Left renal cortex interstitium (tissue), 4 donors: ENCODE measurements around the gene TCEAL1. TPM values are rescaled to one million over a fixed set of nuclear protein-coding genes. Genes with fewer than 3 reads are reported as not detected.
A peak's percentile ranks its signal among the peaks of the same experiment; 100 is the strongest.
"Not testable (repeated sequence)": the region's sequence is repeated elsewhere in the genome, so short reads cannot be mapped to it uniquely, and the experiment has no call there.

ENCODE experiments used
- DNase-seq, 4 donors: peaks; one replicate each; pipeline ENCODE4 v3.0.0-alpha.2; 2013; ENCODE audit warnings: low read depth in 4 of 4, low spot score in 2 of 4, missing footprints in 1 of 4
- polyA plus RNA-seq, 4 donors: library from polyadenylated mRNA; unstranded; fragments of 120-200 nt; gene quantifications; one replicate each; pipeline ENCODE4 v1.2.1, GENCODE V29; 2013; ENCODE audit not compliant: insufficient read length in 4 of 4

Gene TCEAL1, protein sequence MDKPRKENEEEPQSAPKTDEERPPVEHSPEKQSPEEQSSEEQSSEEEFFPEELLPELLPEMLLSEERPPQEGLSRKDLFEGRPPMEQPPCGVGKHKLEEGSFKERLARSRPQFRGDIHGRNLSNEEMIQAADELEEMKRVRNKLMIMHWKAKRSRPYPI
- polyA plus RNA-seq = 10 to 100 TPM; 26.3 to 34.0 (median 30.3) TPM

DNA sequence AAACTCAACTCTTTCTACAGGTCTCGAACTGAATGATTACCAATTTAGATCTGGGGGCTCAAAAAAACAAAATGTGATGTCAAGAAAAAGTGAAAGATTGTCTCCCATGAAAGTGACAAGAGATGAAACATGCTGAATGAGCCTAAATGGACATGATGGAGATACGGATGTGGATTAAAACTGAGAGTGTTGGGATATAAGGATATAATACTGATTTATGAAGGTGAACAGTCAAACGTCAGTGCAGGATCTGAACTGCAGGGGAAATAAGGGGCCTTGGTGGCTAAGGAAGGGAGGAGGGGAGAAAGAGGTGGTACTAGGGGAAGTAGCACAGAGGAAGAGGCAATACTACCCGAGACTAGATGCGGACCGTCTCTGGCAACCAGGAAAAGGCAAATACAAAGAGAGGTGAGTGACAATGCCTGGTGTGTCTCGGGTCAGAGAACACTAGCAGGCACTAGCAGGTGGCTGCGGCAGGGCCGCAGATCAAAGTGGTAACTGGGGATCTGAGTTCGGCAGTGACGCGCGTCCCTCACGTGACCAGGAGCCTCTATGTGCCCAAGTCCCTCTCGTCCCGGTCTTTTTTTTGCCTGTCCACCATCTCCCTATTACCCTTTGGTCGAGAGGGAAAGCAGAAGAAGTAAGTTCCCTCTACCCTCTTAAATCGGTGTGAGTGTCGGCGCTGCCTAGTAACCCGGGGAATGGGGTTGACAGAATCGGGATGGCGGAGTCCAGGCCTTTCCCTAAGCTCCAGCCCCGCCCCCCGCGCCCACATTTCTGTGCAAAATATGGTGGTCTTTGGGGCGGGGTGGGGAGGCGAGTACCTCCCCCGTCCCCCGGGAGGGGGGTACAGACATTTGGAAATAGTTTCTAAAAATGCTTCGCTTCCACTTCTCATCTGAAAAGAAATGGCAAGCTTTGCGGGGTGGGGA is at the start of gene TCEAL1:
TCEAL1 (plus strand) TSS at position 590 of the 932 bp plus-strand sequence. CDS start 942 bp downstream, outside the sequence.
- DNase-seq = peak in 2 of 4 donors; percentile 37 to 58

DNA sequence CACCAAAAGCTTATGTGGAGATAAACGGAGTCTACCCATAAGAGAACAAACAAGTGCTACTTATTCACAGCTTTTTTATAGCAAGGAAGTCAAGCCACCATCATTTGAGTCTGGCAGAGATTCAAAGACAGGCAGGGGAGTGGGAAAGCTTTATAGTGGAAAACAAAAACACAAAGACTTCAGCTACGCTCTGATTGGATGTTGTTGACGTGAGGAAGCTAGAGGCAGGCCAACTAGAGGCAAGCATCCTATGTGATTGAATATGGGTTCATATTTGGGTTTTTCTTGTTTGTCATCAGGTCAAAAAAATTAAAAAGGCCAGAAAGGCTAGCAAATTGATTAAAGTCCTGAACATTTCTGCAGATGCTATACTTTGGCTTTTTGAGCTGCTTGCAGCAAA is 44.2 kb upstream of the TCEAL1 start:
- peak in 1 of 4 donors; percentile 6 for DNase-seq

- peak in 2 of 4 donors; percentile 13 to 19 for DNase-seq
Measured at GRCh38 chrX:103585411-103586313, 43.1 kb upstream of the TCEAL1 start, which contains the start of gene TCEAL4. TCEAL4 (plus strand) TSS chrX:103585515; CDS start chrX:103586676, 1,161 bp downstream.

- DNase-seq = no peak
Measured at GRCh38 chrX:103586314-103586646, 42.5 kb upstream of the TCEAL1 start.

- no peak for DNase-seq
Measured at GRCh38 chrX:103586659-103587058, 42.1 kb upstream of the TCEAL1 start.

- DNase-seq = not testable (repeated sequence)
Measured at GRCh38 chrX:103592295-103592694, 36.5 kb upstream of the TCEAL1 start.

GRCh38 chrX:103595202-103595601 is 33.6 kb upstream of the TCEAL1 start:
- DNase-seq = not testable (repeated sequence)

DNA sequence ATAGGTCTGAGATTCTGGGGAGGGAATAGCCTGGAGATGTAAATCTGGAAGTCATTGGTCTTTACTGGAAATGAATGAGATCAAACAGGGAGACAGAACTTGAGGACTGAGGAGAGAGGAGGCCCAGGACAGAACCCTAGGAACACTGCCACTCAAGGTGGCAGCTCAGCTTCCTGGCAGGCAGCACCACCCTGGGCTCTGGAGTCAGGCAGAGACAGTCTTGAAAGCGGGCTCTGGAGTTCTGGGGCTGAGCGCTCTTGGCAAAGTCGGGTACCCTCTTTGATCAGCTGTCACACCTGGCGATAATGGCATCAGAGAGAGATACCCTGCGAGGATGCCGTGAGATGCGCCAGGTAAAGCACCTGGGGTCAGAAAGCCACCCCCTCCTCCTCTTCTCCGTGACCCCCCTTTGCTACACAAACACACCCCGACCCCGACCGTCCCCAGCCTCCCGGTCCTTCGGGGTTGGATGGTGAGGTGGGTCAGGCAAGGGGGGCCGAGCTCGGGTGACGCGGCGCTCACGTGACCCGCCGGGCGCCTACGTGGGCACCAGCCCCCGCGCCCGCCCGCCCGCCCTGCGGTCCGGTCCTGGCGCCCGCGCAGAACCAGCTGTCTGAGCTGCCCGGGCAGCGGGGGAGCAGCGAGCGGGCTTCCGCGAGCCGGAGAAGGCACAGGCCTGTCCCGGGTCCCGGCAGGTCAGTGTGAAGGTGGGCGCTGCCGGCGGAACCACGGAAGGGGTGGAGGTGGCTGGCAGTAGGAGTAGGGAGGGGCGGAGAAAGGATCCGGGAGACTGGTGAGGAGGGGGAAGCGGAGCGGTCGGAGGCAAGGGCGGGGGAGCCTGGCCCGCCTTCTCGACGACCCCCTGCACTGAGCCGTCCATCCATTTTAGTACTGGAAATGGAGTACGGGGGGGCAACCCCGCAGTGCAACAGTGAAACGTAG is 21.1 kb upstream of the TCEAL1 start, which contains the start of gene TCEAL3:
TCEAL3 (plus strand) TSS at position 600 of the 942 bp plus-strand sequence. CDS start 1,102 bp downstream, outside the sequence.
- DNase-seq = peak in 1 of 4 donors; percentile 47

GRCh38 chrX:103608306-103608963 is 20.3 kb upstream of the TCEAL1 start:
- no peak for DNase-seq

DNA sequence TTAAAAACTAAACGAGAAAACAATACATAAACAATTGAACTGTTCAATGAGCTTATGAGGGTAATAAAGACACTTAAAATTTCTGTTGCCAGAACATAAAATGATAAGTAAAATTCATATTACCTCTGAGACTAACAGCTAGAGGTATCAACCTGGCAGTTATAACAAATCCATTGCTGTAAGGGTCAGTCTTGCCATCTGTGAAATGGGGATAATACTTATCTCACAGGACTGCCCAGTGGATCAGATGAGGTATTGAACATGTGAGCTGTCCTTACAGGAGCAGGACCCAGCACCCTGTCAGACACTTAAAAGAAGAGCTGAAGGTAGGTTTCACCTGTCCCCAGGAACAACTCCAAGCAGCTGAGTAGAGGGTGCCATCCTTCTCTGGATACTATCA is 18.5 kb upstream of the TCEAL1 start:
- DNase-seq = no peak

DNA sequence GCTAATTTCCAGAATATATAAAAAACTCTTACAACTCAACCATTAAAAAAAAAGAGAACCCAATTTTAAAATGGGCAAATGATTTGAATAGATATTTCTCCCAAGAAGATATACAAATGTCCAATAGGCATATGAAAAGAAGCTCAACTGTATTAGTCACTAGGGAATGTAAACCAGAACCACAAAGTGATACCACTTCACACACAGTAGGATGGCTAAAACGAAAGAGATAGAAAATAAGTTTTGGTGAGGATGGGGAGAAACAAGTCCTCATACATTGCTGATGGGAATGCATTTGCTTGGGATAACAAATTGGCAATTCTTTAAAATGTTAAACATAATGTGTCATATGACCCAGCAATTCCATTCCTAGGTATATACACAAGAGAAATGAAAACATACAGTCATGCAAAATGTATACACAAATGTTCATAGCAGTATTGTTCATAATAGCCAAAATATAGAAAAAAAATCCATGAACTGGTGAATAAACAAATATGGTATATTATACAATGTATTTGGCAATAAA is 15.3 kb upstream of the TCEAL1 start:
- DNase-seq = no peak

DNA sequence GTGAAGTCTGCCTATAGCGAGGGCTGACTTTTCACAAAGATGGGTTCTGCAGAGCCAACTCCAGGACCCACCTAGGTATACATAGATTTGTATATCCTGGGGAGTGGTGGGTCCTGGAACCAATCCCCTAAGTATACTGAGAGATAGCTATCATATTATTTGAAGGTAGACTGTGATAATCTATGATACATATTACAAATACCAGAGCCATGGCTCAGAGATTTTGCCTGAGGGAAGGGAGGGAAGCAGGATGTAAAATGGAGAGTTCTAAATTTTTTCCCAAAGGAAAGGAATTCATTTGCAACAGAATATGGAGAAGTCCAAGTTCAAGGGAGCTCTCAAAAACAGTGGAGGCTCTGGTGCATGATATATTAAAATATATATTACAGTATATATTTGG is 13.8 kb upstream of the TCEAL1 start:
- DNase-seq = no peak

GRCh38 chrX:103615781-103616371 is 12.9 kb upstream of the TCEAL1 start:
- DNase-seq = no peak

DNA sequence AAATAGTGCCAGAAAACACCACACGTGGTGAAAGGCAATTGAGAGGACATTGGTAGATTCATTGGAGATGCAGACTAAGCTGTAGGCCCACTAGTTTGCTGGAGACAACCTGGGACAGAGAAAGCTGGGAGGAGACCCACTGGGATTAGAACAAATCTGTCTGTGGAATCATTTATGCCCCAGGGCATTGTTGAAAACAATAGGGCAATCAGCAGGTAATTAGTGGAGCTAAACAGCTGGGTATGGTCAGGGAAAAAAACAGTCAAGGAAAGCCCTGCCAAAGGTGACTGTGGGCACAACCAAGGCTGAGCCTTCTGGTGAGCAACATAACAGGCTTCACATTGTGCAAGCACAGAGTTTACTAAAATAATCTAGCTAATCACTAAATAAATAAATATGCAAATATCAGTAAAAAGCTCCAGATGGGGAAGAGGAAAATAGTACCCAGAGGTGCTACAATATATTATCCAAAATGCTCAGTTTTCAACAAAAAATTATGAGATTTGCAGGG is 12.0 kb upstream of the TCEAL1 start:
- no peak for DNase-seq

DNA sequence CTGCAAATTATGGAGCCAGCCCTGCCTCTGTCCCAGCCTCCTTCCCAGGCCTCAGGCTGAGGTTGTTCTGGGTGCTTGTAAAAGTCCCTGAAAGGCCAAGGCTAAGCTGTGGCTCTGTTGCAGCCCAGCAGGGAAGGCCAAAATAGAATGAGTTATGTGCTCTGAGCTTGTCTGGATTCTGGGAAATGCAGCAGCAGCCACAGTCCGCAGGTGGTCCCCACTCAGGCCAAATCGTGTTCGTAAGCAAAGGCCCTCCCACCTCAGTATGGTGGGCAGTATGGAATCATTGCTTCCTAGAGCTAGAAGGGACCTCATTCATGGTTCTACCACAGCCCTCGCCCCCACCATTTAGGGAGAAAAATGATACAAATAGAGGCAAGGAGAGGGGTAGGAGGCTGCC is 4.7 kb upstream of the TCEAL1 start:
- no peak for DNase-seq

DNA sequence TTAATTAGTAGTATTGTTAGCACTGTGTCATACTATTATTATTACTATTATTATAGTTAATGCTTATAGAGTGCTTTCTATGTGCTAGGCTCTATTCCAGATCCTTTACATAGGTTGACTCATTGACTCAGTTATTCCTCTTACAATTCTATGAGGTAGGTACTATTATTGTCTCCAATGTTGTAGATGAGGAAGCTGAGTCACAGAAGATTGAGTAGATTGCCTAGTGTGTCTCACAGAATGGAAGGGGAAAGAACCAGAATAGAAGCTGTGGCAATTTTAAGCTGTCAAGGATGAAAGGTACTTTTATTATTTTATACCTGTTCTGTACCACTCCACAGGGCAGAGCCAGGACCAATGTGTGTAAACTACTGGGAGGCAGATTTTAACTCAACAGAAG is 1.9 kb upstream of the TCEAL1 start:
- DNase-seq = no peak

DNA sequence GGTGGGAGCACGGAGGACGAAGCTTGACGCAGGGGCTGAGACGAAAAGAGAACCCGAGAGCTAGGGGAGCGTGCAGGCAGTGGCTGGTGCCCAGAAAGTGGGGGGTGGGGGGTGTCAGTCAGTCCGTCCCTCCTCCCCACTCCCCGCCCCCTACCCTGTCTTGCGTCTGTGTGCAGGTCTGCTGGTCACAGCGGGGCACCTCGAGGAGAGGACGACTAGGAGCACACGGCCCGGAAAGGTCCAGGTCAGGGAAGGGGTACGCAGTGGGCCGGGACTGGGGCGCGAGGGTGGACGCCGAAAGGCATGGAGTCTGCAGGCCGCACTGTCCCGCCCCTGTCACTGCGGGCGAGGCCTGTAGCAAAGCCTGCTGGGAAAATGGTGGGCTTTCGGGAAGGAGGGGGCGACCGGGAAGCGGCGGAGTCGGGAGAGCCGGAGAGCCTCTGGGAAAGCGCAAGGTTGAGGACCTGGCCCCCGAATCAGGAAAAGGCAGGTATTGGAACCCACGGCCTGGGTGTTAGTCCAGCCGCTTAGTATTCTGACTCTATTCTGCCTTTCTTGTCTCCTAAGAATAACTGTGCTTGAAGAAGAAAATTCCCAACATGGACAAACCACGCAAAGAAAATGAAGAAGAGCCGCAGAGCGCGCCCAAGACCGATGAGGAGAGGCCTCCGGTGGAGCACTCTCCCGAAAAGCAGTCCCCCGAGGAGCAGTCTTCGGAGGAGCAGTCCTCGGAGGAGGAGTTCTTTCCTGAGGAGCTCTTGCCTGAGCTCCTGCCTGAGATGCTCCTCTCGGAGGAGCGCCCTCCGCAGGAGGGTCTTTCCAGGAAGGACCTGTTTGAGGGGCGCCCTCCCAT is 769 bp downstream of the TCEAL1 start:
- DNase-seq = peak in 2 of 4 donors; percentile 59 to 67
